IPS-NIHi7 (cell line): ENCODE results near the gene STX11.

Experiments
- DNase-seq: peaks from one replicate; pipeline ENCODE4 v3.0.0; 2012; ENCODE audit warnings: mixed read lengths; ENCODE audit errors: extremely low spot score

The STX11 gene

GRCh38 chr6:144214622-144215401 lies 64.5 kb downstream of the STX11 start:
- no peak for DNase-seq

GRCh38 chr6:144215402-144215931 lies 65.2 kb downstream of the STX11 start:
- no peak for DNase-seq

DNA sequence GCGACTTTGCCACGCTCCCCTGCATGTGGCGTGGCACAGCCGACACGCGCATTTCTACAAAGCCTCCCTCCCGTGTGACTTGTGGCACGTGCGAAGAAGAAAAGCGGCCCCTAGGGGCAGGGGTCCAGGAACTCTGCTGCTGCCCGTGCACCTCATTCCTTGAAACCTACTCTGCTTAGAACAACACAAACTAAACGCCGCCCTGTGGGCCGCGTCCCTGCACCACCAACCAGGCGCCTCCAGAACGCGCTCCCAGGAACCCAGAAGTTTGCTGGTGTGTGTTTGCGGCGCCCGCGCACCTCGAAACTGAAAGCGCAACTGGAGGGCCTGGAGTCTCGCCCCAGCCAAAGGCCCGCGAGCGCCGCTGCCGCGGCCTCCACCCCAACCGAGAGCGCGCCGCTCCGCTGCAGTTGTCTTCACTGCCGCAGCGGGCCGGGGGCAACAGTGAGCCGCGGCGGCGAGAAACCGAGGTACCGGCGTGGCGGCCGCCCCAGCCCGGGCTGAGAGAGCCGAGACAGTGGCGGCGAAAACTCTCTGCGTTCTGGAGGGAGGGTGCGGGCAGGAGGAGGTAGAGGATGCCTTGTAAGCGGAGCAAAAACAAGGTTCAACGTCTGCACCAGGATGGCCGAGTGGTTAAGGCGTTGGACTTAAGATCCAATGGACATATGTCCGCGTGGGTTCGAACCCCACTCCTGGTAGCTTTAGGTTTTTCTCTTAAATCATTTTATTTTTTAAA lies 65.8 kb downstream of the STX11 start:
- DNase-seq, result peak; percentile 93

- peak; percentile 70 for DNase-seq
Observed at GRCh38 chr6:144216668-144217218, 66.4 kb downstream of the STX11 start.

- no peak for DNase-seq
Observed at GRCh38 chr6:144217264-144217663, 66.9 kb downstream of the STX11 start.

DNA sequence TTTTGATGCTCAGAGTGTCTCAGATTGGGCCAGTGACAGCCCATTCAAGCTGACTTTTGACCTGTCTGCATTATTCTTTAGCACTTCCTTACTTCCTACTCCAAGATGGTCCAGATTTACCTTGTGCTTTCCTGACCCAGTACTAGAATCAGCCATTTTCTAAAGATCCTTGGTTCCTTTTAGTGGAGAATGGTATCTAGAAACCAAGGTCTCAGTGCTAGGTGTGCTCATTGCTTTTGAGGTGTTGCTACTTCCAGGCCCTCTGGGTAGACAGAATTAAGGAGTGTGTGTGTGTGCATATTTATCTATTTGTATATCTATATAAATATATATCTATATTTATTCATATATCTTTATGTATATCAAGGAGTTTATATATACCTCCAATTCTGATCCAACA lies 67.5 kb downstream of the STX11 start:
- DNase-seq, result no peak

- peak; percentile 23 for DNase-seq
Observed at GRCh38 chr6:144219056-144219685, 68.9 kb downstream of the STX11 start.

DNA sequence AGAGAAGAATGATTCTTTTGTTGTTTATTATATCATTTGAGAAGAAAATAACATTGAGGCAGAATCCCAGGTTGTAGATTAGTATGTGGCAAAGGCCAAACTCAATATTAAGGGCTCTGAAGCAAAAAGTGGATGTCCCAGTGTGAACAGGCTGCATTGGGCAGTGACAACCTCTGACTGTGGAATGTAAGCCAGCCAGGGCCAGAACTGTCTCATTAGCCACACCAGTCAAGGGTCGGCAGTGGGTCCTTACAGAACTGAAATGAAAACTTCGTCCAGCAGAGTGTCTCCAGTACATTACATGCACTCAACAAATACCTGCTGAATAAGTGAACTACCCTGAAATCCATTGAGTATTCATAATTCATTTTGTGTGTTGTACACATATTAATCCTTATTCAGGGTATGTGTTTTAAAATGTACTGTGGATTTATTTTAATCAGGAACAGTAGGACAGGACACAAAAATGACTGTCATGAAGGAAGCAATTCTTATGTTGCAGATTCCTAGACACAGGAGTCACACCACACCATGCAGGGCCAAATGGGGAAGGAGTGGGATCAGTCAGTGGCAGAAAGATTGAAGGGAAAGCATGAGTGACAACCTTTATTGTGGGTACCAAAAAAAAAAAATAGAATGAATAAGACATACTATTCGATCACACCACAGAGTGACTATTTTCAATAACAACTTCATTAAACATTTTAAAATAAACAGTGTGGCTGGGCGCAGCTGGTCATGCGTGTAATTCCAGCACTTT lies 69.9 kb downstream of the STX11 start:
- no peak for DNase-seq

GRCh38 chr6:144223686-144224085 lies 73.4 kb downstream of the STX11 start:
- no peak for DNase-seq

DNA sequence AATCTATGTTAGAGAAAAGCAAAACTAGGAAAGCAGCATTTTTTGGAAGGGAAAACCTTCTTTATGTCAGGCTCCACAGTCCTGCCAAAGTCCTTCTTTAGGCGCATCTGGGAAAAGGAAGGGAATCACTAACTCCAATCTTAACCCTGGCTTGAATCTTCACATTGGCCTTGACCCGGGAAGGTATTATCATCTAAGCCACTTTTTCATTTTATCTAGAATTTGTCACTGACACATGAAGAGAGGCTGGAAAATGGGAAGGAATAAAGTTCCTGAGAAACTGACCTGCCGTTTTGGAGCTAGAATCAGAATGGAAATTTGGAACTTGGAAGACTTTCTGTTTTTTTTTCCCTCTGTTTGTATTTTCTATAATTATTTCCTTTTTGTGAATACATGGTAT lies 81.4 kb downstream of the STX11 start:
- no peak for DNase-seq

GRCh38 chr6:144232176-144232831 lies 82.0 kb downstream of the STX11 start:
- DNase-seq, result no peak

GRCh38 chr6:144232832-144233230 lies 82.5 kb downstream of the STX11 start:
- DNase-seq, result no peak

DNA sequence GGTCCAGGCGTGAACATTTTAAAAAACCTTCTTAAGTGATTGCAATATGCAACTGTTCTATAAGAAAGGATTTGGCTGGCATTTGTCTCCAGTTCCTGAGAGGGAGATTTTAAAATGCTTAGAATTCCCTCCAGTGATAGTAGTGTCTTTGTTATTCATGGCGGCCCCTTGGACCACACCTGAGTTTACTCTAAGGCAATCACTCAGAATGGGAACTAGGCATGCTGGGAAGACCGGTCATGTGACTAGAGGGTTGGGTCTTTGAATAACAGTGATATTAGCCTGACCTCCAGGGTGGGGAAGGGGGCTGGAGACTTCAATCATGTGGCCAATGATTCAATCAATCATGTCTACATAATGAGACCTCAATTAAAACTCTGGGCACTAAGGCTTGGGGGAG lies 84.1 kb downstream of the STX11 start:
- no peak for DNase-seq

- DNase-seq, result no peak
Observed at GRCh38 chr6:144234935-144235334, 84.6 kb downstream of the STX11 start.
